HCT116 (cell line): ENCODE data around the gene PRKAG3. TPM values are rescaled to one million over a fixed set of nuclear protein-coding genes. Genes with fewer than 3 reads are reported as not detected.

Experiments
- ATAC-seq: fragments of 200-7000 bp; cut with Tn5 transposase; 2 replicates; pipeline ENCODE4 v1.9.1; 2020; ENCODE audit warnings: mild to moderate bottlenecking, moderate library complexity
- BruUV-seq: library from RNA; stranded (reverse); fragments of 400-500 nt; replicated peaks from 2 replicates; lab custom pipeline; 2021; lab: Mats Ljungman, UMichigan
- CTCF ChIA-PET: fragments of 300-600 bp; sonication (Branson Sonifier 250); formaldehyde crosslinking; loops from one replicate; lab custom pipeline; 2021; ENCODE audit warnings: antibody characterized with exemption; lab: Charles Lee
- POLR2A ChIA-PET: fragments of 300-600, 350-600 bp; sonication (Branson Sonifier 250); formaldehyde crosslinking; loops from one replicate; lab custom pipeline; 2021; ENCODE audit warnings: antibody characterized with exemption; lab: Charles Lee
- RAD21 ChIA-PET, 2 experiments: fragments of 300-600 bp; sonication (Branson Sonifier 250); formaldehyde crosslinking; loops; one replicate each; lab custom pipeline; 2023; ENCODE audit warnings: low total read pairs in 2 of 2; ENCODE audit not compliant: uncharacterized antibody in 2 of 2, unreplicated experiment in 2 of 2, low non-redundant PET in 1 of 2; lab: Charles Lee
- DNase-seq: peaks from one replicate; pipeline ENCODE4 v3.0.0-alpha.2; 2010; ENCODE audit warnings: low read depth, low spot score
- H2AFZ ChIP-seq: fragments of 200-600 bp; shearing (Covaris generic), sonication (generic); 2 replicates; pipeline ENCODE4 v1.6.1; 2017; ENCODE audit warnings: low read depth, mixed run types, mixed read lengths, antibody characterized with exemption, low read length; ENCODE audit not compliant: poor library complexity, severe bottlenecking
- H3K27ac ChIP-seq: 2 replicates; pipeline ENCODE4 v1.5.1; 2012; ENCODE audit warnings: low read depth, low read length
- H3K27me3 ChIP-seq: fragments of 200-600 bp; sonication (generic); 2 replicates; pipeline ENCODE4 v1.6.1; 2016; ENCODE audit warnings: mixed run types, low read length, mixed read lengths; ENCODE audit not compliant: insufficient read depth
- H3K36me3 ChIP-seq, 2 experiments: fragments of 200-500 bp in 1 of 2; fragments of 200-600 bp in 1 of 2; sonication (Bioruptor generic) in 1 of 2; sonication (generic) in 1 of 2; 2 replicates each; pipeline versions ENCODE4 v1.5.1 to v1.6.1; 2014 to 2016; ENCODE audit warnings: low read length in 2 of 2, inconsistent platforms in 1 of 2, mixed read lengths in 1 of 2, mixed run types in 1 of 2; ENCODE audit not compliant: insufficient read depth in 2 of 2, control insufficient read depth in 1 of 2
- H3K4me1 ChIP-seq, 2 experiments: fragments of 200-600 bp in 1 of 2; sonication (generic) in 1 of 2; 2 replicates each; pipeline versions ENCODE4 v1.5.1 to v1.6.1; 2012 to 2017; ENCODE audit warnings: low read length in 2 of 2, inconsistent platforms in 1 of 2, mild to moderate bottlenecking in 1 of 2, mixed read lengths in 1 of 2, mixed run types in 1 of 2, moderate library complexity in 1 of 2; ENCODE audit not compliant: insufficient read depth in 2 of 2, control insufficient read depth in 1 of 2
- H3K4me2 ChIP-seq: fragments of 200-600 bp; sonication (generic); 2 replicates; pipeline ENCODE4 v1.6.1; 2017; ENCODE audit warnings: mixed run types, low read length, mixed read lengths
- H3K4me3 ChIP-seq, 2 experiments: fragments of 200-600 bp in 1 of 2; sonication (generic) in 1 of 2; replicated peaks in 1 of 2; 2 replicates each; pipeline ENCODE4 v1.5.1; 2011 to 2016; ENCODE audit warnings: low read length in 2 of 2, control low read depth in 1 of 2, low read depth in 1 of 2, mild to moderate bottlenecking in 1 of 2, mixed read lengths in 1 of 2, mixed run types in 1 of 2
- H3K79me2 ChIP-seq: fragments of 200-600 bp; sonication (generic); 2 replicates; pipeline ENCODE4 v1.6.1; 2017; ENCODE audit warnings: mild to moderate bottlenecking, mixed run types, low read length, moderate library complexity, mixed read lengths; ENCODE audit not compliant: insufficient read depth
- H3K9ac ChIP-seq: fragments of 200-600 bp; sonication (generic); 2 replicates; pipeline ENCODE4 v1.6.1; 2016; ENCODE audit warnings: low read length, mixed read lengths
- H3K9me2 ChIP-seq: fragments of 200-600 bp; sonication (generic), shearing (Covaris generic); 2 replicates; pipeline ENCODE4 v1.6.1; 2017; ENCODE audit warnings: mixed run types, mild to moderate bottlenecking, moderate library complexity; ENCODE audit not compliant: insufficient read depth
- H3K9me3 ChIP-seq, 2 experiments: fragments of 200-500 bp in 1 of 2; fragments of 200-600 bp in 1 of 2; sonication (Bioruptor generic) in 1 of 2; sonication (generic) in 1 of 2; 2 replicates each; pipeline ENCODE4 v1.6.1; 2014 to 2017; ENCODE audit warnings: low read length in 2 of 2, mixed read lengths in 2 of 2, inconsistent platforms in 1 of 2, low read depth in 1 of 2, mild to moderate bottlenecking in 1 of 2, mixed run types in 1 of 2, moderate library complexity in 1 of 2; ENCODE audit not compliant: control insufficient read depth in 1 of 2, insufficient read depth in 1 of 2
- H4K20me1 ChIP-seq: fragments of 200-600 bp; sonication (generic), shearing (Covaris generic); 2 replicates; pipeline ENCODE4 v1.6.1; 2017; ENCODE audit warnings: mixed run types, mild to moderate bottlenecking, moderate library complexity; ENCODE audit not compliant: insufficient read depth
- EZH2phosphoT487 ChIP-seq: fragments of 200-600 bp; IDR thresholded peaks from 2 replicates; pipeline ENCODE4 v1.6.1; 2018; ENCODE audit warnings: antibody characterized with exemption, borderline replicate concordance
- SIN3A ChIP-seq: IDR thresholded peaks from 2 replicates; pipeline ENCODE4 v1.6.1; 2012; ENCODE audit warnings: low read depth
- TCF7L2 ChIP-seq: IDR thresholded peaks from 2 replicates; pipeline ENCODE4 v1.7.0; 2011; ENCODE audit warnings: borderline replicate concordance, inconsistent platforms; ENCODE audit not compliant: insufficient read depth, insufficient read length; ENCODE audit errors: extremely low read depth
- ZBTB33 ChIP-seq: IDR thresholded peaks from 2 replicates; pipeline ENCODE4 v1.6.1; 2011; ENCODE audit warnings: mild to moderate bottlenecking, low read length, moderate library complexity; ENCODE audit not compliant: insufficient replicate concordance; ENCODE audit errors: extremely low read depth
- ZNF274 ChIP-seq: fragments of 200-500 bp; sonication (Bioruptor generic); IDR thresholded peaks from 2 replicates; pipeline ENCODE4 v1.6.1; 2014; ENCODE audit warnings: mild to moderate bottlenecking, low read depth, low read length, inconsistent platforms
- intact Hi-C: fragments of 100-400 bp; cut with micrococcal nuclease; formaldehyde crosslinking; loops from 2 replicates; pipeline ENCODE4 v1.10.0; 2022
- total RNA-seq: library from RNA; stranded (reverse); gene quantifications from one replicate; pipeline ENCODE4 v1.2.1, GENCODE V29; 2021; ENCODE audit not compliant: unreplicated experiment

The PRKAG3 gene
- total RNA-seq, 1 experiment from 2014 or later = not detected

GRCh38 chr2:218821605-218822211, 9.9 kb downstream of the PRKAG3 start:
- Histone ChIP-seq H3K27ac (no peak overlapping the region), H3K9me2 (no peaks in the 10 kb centered on the region), H3K9ac (no peak overlapping the region), H3K4me1 (no peaks in the 10 kb centered on the region), H2AFZ (no peak overlapping the region), H3K27me3 (no peaks in the 10 kb centered on the region)
- no TSS peak for BruUV-seq
- no peak for TF ChIP-seq TCF7L2
- TF ChIP-seq SIN3A = no peak
- TF ChIP-seq EZH2phosphoT487 = no peak
- no peak for TF ChIP-seq ZNF274
- TF ChIP-seq ZBTB33 = no peak
- TF ChIP-seq, all 23 proteins: peak for 0
- ChIA-PET POLR2A (no interaction called here), CTCF (interaction anchor here (0.6 kb wide), 1 partner anchor 43 kb away, joined by 3 read pairs; no protein-coding TSS in a partner anchor), RAD21 (no interaction called here)
- H3K79me2 ChIP-seq = no peaks in the 10 kb centered on the region
- H4K20me1 ChIP-seq = no peaks in the 10 kb centered on the region
- no peak for ATAC-seq
- H3K9me3 ChIP-seq = no peaks in the 10 kb centered on the region
- H3K4me2 ChIP-seq = no peak overlapping the region
- intact Hi-C loops = no loop called here
- no peak for DNase-seq
- H3K36me3 ChIP-seq = no peaks in the 10 kb centered on the region
- H3K4me3 ChIP-seq = no peak overlapping the region
